Stimulated activated CD8-positive, alpha-beta memory T cell treated with anti-CD3 and anti-CD28 coated beads, Interleukin-7, amount 100 ng/mL, for 48 hours (primary cell): ENCODE measurements around the gene PELI2.

Source experiments
- DNase-seq, 2 donors: peaks; one replicate each; pipeline ENCODE4 v3.0.0-alpha.2; 2020; ENCODE audit warnings: low read depth in 1 of 2; ENCODE audit errors: extremely low read depth in 1 of 2

The PELI2 gene

GRCh38 chr14:56333359-56334292 lies 215.4 kb downstream of the PELI2 start:
- no peak for DNase-seq

GRCh38 chr14:56334458-56334857 lies 216.2 kb downstream of the PELI2 start:
- DNase-seq: no peak

GRCh38 chr14:56338674-56339073 lies 220.5 kb downstream of the PELI2 start:
- no peak for DNase-seq

GRCh38 chr14:56339855-56340701 lies 221.9 kb downstream of the PELI2 start:
- peak in 1 of 2 donors; percentile 34 for DNase-seq

GRCh38 chr14:56340932-56341331 lies 222.7 kb downstream of the PELI2 start:
- DNase-seq: no peak

- DNase-seq: no peak
Measured at GRCh38 chr14:56341766-56342493, 223.7 kb downstream of the PELI2 start.

GRCh38 chr14:56342494-56342942 lies 224.3 kb downstream of the PELI2 start:
- DNase-seq: no peak

- DNase-seq: no peak
Measured at GRCh38 chr14:56349960-56350359, 231.7 kb downstream of the PELI2 start.
